Activated CD8-positive, alpha-beta memory T cell treated with anti-CD3 and anti-CD28 coated beads for 1 hour (primary cell): ENCODE data around the gene ANKRD11.
"Not testable (repeated sequence)": the region's sequence is repeated elsewhere in the genome, so short reads cannot be mapped to it uniquely, and the experiment has no call there.

ENCODE experiments used
- DNase-seq, 2 donors: peaks; one replicate each; pipeline ENCODE4 v3.0.0-alpha.2; 2020; ENCODE audit warnings: low read depth in 1 of 2; ENCODE audit errors: extremely low read depth in 1 of 2

The ANKRD11 gene

DNA sequence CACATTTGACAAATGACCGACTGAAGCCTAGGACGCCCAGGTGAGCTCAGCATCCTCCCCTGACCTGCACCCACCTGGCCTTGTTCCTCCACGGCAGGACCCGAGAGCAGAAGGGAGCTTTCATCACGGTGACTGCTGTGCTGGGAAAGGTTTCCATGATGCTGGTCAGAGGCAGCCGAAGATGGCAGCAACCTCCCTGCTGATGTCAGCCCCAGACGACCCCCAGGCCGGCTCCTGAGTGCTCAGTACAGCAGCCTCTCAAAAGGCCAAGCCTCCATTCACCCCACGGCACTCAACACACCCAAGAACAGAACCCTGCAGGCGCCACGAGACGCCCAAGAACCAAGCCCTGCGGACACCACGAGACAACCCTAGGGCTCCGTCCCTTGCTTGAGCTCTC, 119.8 kb downstream of the ANKRD11 start:
- DNase-seq: no peak

DNA sequence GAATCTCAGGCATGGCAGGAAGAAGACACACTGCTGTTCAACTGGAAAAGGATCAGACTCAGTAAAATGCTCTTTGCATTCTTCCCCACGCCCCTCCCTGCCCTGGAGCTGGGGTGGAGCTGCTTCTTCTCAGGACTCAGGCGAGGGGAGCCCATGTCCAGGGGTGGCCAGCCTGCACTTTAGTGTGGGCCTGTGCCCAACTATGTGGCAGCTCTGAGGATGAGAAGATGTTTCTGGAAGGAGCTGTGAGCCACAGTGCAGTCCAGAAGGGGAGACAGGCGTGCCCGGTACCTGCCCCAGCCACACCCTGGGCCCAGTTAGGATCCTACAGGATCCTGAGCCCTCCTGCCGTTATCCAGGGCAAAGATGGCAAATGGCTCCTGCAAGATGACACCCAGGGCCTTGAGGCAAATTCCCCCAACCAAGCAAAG, 120.3 kb downstream of the ANKRD11 start:
- no peak for DNase-seq

DNA sequence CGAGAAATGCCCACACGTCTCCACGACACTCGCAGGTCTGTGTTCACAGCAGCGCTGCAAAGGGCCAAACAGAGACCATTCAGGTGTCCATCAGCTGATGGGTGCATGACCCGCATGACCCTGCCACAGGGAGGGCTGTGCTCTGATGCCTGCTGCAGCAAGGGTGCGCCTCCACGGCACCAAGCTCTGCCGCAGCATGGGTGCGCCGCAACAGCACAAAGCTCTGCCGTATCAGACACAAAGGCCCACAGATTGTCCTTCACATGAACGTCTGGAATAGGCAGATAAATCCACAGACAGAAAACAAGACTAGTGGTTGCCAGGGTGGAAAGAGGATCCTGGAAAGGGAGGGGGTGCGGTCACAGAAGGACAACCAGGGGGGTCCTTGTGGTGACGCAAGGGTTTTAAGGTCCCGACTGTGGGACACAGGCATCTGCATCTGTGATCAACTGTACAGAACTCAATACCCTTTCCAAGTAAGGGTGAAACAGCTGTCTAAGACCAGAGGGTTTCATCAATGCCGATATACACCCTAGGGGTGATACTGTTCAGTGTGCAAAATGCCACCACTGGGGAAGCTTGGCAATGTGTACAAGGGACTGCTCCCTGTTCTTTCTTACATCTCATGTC, 121.0 kb downstream of the ANKRD11 start:
- no peak for DNase-seq

DNA sequence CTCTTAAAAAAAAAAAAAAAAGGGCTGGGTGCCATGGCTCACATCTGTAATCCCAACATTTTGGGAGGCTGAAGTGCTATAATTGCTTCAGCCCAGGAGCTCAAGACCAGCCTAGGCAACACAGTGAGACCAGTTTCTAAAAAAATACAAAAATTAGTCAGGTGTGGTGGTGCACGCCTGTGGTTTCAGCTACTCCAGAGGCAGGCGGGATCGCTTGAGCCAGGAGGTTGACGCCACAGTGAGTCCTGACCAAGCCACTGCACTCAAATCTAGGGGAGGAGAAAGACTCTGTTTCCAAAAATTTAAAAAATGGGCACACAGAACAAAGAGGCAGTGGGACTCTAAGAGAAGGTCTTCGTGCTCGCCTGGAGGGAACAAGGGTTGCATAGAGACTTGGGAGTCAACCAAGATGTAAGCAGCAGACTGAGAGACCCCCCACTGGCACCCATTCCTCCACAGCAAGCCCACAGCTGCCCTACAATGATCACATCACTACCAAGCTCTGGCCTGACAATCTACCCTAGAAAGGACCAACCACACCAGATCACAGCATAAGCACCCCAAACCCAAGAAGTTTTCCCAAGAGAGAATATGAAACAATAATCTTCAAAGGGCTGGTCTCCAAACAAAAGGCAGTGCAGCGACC, 121.6 kb downstream of the ANKRD11 start:
- DNase-seq: no peak

DNA sequence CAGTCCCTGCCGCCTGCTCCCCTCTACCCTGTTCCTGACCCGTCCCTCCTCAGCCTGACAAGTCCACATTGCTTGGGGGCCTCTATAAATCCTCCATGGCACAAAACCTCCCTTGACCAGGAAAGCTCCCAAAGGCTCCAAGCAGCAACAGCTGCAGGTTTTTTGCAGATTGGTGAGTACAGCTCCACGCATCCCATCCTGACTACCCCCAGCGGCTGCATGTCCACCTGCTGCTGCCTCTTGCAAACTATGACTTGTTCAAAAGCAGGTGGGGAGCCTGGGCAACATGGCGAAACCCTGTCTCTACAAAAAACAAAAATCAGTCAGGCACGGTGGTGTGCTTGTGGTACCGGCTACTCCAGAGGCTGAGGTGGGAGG, 122.8 kb downstream of the ANKRD11 start:
- no peak for DNase-seq

DNA sequence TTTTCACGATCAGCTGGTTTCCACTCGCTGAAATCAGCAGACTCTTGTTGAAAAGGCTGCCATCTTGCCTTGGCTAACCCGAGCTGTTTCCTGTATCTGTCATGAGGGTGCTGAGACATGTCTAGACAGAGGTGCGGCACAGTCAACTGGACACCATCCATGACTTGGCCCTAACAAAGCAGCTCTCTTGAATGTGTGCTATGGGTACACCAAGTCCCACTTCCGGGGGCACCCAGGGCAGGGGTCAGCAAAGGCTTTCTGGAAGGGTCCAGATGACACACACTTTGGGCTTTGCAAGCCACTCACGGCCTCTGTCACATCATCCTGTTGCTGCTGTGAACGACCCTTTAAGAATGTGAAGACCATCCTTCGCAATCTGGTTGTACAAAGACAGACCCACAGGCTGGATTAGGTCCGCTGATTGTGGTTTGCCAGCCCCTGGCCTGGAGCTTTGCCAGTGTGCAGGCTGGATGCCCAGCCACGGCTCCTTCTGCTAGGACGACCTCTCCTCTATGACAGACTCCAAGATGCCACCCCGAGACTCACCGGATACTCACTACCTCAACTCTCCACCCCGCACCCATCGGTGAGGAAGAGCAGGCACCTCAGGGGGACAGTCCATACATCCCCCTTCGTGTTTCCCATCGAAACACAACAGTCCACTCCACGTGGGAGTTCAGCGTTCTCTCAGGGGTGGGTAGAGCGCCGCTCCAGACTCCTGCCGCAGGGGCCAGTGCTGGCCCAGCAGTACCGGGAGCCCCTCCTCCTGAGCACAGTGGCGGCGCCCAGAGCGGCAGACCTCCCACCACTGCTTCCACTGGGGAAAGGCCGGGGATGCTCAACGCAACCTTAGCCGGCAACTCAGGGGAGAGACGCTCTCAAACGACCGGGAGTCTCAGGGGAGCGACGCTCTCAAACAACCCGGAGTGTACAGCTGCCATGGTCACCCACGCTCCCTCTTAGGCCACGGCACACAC, 123.5 kb downstream of the ANKRD11 start:
- DNase-seq: no peak

DNA sequence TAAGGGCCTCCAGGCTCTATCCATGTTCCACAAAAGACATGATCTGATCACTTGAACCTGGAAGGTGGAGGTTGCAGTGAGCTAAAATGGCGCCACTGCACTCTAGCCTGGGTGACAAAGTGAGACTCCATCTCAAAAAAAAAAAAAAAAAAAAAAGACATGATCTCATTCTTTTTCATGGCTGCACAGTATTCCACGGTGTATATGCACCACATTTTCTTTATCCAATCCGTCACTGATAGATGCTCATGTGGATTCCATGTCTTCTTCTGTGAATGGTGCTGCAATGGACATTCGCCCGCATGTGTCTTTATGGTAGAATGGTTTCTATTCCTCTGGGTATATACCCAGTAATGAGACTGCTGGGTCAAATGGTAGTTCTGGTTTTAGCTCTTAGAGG, 124.4 kb downstream of the ANKRD11 start:
- no peak for DNase-seq

DNA sequence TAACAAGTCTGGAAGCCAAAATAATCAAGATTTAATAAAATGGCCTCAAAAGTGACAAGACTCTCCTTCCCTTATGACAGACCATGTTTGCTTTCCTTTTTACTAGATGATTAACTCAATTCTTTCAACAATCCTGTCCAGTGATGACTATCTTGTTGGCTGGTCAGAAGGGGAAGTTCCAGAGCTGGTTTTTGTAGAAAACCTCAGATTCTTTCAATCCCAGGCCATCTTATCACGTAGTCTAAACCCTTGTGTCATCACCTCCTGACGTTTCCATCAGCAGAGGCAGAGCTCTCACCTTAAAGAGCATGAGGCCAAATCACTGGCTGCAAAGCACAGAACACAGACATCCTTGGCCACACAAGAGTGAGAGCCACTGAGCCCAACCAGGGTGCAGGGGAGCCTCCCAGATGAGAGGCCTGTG, 125.3 kb downstream of the ANKRD11 start:
- DNase-seq: no peak

DNA sequence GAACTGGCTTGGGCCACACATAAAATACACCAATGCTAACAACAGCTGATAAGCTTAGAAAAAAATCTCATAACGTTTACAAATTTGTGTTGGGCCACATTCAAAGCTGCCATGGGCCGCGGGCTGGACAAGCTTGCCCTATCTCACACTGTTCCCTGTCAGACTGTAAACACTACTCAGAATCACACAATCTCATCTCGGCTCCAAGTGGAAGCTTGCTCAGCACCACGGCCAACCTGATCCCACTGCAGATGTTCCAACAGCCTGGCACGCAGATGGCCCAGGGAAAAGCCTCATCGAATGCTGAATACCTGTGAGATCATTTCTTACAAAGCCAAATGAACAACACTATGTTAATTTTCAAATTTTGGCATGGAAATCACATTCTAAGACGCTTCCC, 125.8 kb downstream of the ANKRD11 start:
- DNase-seq: no peak

DNA sequence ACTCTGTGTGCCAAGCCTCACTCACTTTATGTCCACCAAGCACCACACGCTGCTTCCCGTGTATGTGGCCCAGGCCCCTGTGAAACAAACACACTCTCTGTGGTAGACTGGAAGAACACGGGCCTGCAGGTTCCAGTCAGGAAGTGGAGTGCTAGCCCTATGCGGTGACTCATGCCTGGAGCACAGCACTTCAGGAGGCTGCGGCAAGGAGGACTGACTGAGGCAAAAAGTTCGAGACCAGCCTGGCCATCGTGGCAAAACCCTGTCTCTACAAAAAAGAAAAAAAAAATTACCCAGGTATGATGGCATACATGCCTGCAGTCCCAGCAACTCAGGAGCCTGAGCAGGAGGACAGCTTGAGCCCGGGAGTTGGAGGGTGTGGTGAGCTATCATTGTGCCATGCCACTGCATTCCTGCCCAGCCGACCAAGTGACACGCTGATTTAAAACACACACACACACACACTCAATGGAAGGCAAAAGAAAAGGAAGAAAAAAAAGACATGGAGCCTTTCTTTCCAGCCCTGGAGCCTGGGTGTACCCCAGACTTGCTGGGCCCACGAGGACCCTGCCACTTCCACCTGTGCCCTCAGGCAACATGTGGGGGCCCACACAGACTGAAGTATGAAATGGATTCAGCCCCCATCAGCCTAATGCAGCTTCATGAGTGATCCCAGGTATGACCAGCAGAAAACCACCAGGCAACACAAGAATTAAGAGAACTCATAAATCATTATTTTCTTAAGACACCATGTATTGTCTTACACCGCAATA, 126.6 kb downstream of the ANKRD11 start:
- no peak for DNase-seq

DNA sequence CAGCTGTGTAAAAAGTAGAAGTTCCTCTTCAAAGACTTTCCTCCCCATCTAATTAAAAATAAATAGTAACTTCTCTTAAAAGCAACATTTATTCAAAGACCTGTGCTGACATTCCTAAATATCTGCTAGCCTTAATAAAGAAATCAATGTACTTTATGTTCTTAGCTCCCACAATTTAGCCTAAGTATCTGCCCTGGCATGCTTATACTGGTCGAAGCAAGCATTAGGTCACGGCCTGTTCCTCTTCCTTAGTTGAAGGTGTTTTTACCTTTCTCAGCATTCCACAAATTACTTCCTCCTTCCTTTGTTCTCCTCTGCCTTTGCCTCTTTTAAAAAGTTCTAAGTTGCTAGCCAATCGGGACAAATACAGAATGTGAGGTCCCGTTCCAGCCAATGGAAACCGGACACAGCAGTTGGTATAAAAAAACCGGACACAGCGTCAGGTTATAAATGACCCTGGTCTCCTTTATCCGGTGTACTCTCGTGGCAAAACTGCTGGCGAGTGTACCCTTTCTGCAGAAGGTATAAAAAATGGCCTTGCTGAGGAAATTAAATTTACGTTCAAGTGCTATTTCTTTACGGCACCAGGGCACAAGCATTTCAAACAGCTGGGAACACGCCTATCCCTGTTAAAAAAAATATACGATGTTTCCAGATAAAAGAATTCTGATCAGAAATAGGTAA, 127.7 kb downstream of the ANKRD11 start:
- DNase-seq: not testable (repeated sequence)

DNA sequence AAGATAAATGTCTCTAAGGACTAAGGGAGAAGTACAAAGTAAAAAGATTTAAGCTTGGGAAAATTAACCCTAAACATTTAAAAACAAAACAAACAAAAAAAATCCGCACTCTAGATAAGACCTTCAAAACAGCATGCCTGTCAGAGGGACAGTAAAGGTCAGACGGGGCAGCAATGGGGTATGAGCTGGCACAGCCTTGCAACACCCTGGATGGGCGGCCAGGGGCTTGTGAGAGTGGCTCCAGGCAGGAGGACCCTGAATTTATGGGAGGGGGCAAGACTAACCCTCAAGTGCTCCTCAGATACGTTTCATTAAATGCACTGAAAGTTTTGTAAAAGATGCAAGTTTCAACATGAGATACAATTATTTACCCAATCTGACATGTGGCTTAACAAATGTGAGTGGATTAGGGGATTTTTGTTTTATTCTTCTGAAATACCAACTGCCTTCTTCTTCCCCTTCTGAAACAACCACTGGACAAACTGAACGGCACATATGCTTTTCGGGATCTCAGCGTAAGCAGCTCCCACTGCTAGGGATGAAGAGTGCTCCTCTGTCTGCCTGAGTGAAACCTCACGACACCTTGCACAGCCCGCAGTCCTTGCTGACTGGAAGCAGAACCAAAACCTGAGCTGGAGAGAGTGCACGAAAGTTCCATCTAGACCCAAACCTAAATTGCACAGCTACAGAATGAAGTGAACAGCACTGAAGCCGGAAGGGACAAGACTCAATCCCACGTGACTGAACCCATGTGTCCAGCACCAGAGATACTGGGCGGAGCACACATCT, 128.4 kb downstream of the ANKRD11 start:
- no peak for DNase-seq

DNA sequence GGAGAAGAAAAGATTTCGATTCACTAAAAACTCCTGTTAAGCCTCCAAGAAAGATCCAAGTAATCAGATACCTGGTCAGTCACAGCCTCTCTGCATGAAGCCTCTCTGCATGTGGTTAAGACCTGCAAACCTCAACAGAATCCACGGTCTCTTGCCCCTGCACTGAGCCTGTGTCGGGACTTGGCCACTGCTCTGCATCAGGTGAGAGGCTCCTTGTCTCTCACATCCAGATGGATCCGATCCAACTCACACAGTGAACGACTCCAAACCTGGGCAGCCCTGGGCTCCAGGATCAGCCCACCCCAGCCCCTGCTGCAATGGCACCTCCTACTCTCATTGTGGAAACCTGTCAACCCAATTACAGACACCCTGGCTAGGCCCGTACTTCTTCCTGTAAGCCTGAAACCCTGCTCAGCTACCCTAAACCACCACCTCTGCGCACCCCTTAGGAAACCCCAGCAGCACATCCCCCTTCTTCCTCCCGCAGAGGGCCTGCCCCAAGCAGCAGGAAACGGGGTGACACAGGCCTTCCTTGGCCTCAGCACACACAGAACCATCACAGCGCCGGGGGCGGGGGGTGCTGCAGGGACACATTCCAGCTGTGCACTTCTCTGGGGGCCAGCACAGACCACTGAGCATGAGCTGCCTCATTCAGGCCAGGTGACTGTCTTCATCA, 129.5 kb downstream of the ANKRD11 start:
- DNase-seq: peak; percentile 49 to 57

DNA sequence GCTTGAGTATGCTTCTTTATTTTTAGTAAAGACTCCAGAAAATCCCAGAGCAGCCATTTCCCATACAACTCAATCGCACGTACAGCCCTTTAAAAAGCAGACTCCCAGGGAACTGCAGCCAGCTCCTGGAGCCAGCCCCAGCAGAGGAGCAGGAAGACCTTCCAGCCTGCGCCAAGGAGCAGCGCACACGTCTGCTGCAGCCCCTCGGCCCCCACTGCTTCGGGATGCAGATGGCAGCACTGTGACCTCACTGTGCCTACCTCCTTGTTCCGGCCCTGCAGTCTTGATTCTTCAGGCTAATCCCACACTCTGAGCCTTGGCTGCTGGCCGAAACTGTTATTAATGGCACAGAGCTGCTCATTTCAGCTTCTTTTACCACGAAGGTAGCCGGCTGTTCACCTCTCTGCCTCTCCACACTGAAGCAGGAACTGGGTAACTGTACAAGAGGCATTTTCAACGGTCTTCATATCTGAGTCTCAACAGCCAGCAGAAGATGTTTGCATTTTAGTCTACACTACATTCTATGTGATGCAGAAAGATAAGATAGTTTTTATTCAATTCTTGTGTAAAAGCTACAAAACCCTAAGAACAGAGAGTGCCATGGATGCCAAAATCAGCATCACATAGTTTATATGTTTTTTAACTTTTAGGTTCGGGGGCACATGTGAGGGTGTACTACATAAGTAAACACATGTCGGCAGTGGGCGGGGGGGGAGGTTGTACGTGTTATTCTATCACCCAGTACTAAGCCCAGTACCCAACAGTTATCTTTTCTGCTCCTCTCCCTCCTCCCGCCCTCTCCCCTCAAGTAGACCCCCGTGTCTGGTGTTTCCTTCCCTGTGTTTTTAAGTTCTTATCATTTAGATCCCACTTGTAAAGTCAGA, 130.9 kb downstream of the ANKRD11 start:
- no peak for DNase-seq

DNA sequence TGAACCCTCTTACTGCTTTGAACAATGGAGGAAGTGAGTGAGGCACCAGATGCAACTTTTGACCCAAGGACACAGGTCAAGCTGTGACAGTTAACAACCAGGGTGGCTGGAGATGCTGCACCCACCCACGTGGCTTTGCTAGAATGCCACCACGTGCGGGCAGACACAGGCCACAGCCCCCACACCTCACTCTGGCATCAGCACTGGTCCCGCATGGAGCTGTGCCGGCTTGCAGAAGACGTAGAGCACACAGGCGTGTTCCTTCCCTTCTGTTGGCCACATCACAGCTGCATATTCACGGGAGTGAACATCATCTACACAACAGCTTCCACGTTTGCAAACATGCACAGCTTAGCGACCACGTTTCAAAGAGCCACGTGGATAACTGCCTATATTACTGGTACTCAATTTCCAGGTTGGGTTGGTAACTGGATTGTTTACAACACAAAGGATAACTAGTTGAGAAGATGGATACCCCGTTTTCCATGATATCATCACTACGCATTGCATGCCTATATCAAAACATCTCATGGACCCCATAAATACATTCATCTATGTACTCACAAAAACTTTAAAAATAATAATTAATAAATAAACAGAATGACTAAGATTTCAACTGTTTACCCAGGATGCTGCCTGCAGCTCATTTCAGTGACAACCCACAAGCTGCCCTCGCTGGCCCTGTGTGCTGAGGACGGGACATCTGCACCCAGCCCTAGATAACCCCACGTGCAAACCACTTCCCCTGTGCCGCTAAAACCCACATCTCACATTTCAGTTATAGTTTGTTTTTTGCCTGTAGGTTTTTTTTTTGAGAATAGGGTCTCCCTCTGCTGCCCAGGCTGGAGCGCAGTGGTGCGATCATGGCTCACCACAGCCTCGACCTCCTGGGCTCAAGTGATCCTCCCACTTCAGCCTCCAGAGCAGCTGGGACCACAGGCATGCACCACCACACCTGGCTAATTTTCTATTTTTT, 132.0 kb downstream of the ANKRD11 start:
- DNase-seq: peak in 1 of 2 donors; percentile 19

DNA sequence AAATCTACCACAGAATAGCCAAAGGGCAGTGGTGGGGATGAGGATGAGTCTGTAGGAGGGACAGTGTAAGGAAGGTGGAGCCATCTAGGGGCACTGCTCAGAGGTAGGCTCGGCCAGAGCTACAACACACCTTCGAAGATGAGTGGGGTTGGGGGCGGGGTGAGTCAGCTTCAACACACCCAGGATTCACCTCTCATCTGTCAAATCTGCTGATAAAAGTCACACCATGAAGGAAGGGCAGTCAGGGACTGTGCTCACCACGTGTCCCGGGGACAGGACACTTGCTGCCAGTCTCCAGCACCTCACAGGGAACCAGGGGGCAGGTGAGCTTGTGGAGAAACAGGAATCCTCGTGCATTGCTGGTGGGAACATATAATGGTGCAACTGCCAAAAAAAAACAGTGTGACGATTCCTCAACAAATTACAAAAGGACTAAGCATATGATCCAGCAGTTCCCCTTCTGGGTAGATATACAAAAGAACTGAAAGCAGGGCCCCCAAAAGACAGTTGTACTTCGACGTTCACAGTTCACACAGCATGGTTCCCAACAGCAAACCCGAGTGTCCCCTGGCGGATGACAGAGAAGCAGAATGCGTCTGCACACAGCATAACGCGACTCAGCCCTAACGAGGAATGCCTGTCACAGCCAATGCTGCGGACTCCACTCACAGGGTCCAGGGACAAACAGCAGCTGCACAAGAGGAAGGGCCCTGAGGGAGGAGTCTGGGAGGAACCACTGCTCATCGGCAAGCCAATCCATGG, 133.1 kb downstream of the ANKRD11 start:
- no peak for DNase-seq
